ENCODE measurements around the gene SLC34A3.

DNA sequence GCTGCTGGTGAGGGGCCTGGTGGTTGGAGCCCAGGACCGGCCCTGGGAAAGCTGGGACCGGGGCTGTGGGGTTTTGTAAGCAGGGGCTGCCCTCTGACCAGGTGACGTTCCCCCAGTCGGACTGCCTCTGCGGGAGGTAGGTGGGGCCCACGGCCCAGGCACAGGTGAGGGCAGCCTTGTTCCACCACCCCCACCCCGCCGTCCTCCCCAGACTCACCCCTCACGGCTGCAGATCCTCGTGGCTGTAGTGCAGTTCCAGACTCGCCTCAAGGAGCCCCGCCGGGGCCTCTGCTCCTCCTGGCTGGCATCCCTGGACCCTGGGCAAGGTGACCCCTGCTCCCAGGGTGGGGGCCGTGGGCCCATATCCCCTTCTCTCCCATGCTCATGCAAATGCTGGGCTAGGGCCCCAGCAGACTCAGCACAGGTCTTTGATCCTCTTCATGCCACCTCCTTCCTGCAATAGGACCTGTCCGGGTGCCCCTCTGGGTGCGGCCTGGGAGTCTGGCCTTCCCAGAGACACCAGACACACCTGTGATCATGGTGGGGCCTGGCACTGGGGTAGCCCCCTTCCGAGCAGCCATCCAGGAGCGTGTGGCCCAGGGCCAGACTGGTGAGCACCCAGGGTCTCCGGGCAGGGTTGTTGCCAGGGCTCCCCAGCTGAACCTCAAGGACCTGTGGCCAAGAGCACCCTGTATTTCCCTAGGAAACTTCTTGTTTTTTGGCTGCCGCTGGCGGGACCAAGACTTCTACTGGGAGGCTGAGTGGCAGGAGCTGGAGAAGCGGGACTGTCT lies 15.3 kb upstream of the SLC34A3 start:
- no peak for TF ChIP-seq ZFP36 (IDR thresholded peaks at IDR 0.05; ENCODE audit: borderline replicate concordance, partially characterized antibody)
- TF ChIP-seq, protein P1, sequence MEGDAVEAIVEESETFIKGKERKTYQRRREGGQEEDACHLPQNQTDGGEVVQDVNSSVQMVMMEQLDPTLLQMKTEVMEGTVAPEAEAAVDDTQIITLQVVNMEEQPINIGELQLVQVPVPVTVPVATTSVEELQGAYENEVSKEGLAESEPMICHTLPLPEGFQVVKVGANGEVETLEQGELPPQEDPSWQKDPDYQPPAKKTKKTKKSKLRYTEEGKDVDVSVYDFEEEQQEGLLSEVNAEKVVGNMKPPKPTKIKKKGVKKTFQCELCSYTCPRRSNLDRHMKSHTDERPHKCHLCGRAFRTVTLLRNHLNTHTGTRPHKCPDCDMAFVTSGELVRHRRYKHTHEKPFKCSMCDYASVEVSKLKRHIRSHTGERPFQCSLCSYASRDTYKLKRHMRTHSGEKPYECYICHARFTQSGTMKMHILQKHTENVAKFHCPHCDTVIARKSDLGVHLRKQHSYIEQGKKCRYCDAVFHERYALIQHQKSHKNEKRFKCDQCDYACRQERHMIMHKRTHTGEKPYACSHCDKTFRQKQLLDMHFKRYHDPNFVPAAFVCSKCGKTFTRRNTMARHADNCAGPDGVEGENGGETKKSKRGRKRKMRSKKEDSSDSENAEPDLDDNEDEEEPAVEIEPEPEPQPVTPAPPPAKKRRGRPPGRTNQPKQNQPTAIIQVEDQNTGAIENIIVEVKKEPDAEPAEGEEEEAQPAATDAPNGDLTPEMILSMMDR (IDR thresholded peaks at IDR 0.05) = no peak
